Activated CD4-positive, alpha-beta T cell treated with anti-CD3 and anti-CD28 coated beads, Interleukin-2, amount 10 ng/mL, durations not matched to agents 7 days and 5 days (primary cell): ENCODE measurements around the gene DHRS9. TPM values are rescaled to one million over a fixed set of nuclear protein-coding genes. Genes with fewer than 3 reads are reported as not detected.
"Not testable (repeated sequence)": the region's sequence is repeated elsewhere in the genome, so short reads cannot be mapped to it uniquely, and the experiment has no call there.

Experiments
- CTCF ChIA-PET: fragments of 350-600 bp; sonication (Branson Sonifier 250); formaldehyde crosslinking; loops from one replicate; lab custom pipeline; 2021; ENCODE audit warnings: antibody characterized with exemption; lab: Charles Lee
- POLR2A ChIA-PET: fragments of 350-600 bp; sonication (Branson Sonifier 250); formaldehyde crosslinking; loops from one replicate; lab custom pipeline; 2021; ENCODE audit warnings: antibody characterized with exemption; lab: Charles Lee
- DNase-seq: peaks from one replicate; pipeline ENCODE4 v3.0.0-alpha.2; 2020
- H3K27ac Mint-ChIP-seq: one replicate; pipeline ENCODE4 v1.8.0; 2021; ENCODE audit warnings: mild to moderate bottlenecking, moderate library complexity, mixed read lengths
- H3K27me3 Mint-ChIP-seq: one replicate; pipeline ENCODE4 v1.8.0; 2021; ENCODE audit warnings: mixed read lengths
- H3K36me3 Mint-ChIP-seq: one replicate; pipeline ENCODE4 v1.8.0; 2021; ENCODE audit warnings: low read depth, mixed read lengths
- H3K4me1 Mint-ChIP-seq: one replicate; pipeline ENCODE4 v1.8.0; 2021; ENCODE audit warnings: mixed read lengths
- H3K4me3 Mint-ChIP-seq: one replicate; pipeline ENCODE4 v1.8.0; 2021; ENCODE audit warnings: mild to moderate bottlenecking, moderate library complexity, mixed read lengths
- H3K9me3 Mint-ChIP-seq: one replicate; pipeline ENCODE4 v1.8.0; 2021; ENCODE audit warnings: mixed read lengths
- total RNA-seq, 2 experiments: library from RNA; stranded (reverse); gene quantifications; one replicate each; pipeline ENCODE4 v1.2.3, GENCODE V29; 2021

The DHRS9 gene
- total RNA-seq, 2 experiments from 2014 or later: not detected

DNA sequence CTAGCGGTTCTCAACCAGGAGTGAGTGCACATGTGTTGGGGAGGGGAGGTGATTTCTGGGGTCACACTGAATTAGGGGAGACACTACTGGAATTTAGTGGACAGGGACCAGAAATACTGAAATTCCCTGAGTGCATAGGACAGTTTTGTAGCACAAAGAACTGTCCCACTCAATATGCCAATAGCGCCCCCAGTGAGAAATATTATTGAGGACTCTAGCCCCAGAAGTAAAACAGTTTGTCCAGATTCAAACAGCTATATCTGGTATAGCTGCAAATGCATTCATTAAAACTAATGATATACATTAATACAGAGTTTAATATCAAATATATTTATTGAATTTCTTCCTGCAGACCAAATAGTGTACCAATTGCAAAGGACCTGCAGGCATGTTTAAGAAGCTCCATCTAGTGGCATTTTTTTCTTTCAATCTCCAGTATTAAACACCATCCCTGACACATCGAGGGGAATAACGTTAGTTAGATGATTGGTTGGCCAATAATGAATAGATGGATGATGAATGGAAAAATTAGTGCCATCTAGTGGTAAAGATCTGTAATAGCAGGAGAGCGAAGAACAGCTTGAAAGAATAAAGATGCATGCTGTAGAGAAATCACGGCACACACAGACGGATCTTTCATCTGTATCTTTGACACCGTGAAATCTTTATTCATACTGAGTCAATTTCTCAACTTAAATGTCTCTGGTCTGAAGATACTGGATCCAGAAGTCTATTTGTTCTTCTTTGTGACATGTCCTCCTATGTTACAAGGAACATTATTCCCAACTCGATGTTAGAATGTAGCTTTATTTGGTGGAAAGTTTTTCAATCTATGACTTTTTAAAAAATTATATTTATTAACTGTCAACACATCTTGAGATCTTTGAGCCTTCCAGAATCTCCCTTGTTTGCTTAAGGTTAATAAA, 62.5 kb downstream of the DHRS9 start:
- Mint-ChIP-seq H3K4me3 (no peak overlapping the region), H3K4me1 (peaks cover 2% of the 10 kb centered on the region), H3K27ac (no peak overlapping the region), H3K27me3 (no peaks in the 10 kb centered on the region), H3K9me3 (no peaks in the 10 kb centered on the region), H3K36me3 (no peaks in the 10 kb centered on the region)
- POLR2A ChIA-PET: no interaction called here
- no peak for DNase-seq
- CTCF ChIA-PET: interaction anchor here (0.7 to 3.1 kb wide), 10 partner anchors 10 to 172 kb away, joined by 3 to 19 read pairs (median 4); no protein-coding TSS in a partner anchor

DNA sequence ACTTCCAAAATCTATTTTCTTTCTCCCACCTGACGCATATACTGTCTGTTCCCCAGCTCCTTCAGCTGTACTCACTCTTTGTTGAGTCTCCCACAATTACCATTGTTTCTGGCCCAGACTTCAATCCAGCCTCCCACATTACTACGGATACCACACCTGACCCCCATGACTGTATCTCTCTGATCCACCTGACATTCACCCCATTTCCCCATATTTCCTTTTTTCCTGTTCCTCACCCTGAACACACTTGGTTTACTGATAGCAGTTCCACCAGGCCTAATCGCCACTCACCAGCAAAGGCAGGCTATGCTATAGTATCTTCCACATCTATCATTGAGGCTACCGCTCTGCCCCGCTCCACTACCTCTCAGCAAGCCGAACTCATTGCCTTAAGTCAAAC, 64.9 kb downstream of the DHRS9 start:
- H3K4me1 Mint-ChIP-seq, H3K4me3 Mint-ChIP-seq, DNase-seq, H3K27me3 Mint-ChIP-seq, H3K36me3 Mint-ChIP-seq, H3K9me3 Mint-ChIP-seq, POLR2A ChIA-PET, CTCF ChIA-PET, H3K27ac Mint-ChIP-seq: not testable (repeated sequence)

DNA sequence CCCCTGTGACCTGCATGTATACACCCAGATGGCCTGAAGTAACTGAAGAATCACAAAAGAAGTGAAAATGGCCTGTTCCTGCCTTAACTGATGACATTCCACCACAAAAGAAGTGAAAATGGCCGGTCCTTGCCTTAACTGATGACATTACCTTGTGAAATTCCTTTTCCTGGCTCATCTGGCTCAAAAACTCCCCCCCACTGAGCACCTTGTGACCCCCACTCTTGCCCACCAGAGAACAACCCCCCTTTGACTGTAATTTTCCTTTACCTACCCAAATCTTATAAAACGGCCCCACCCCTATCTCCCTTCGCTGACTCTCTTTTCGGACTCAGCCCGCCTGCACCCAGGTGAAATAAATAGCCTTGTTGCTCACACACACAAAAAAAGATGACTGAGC, 67.1 kb downstream of the DHRS9 start:
- CTCF ChIA-PET, H3K9me3 Mint-ChIP-seq, H3K4me3 Mint-ChIP-seq, H3K27ac Mint-ChIP-seq, DNase-seq, H3K36me3 Mint-ChIP-seq, H3K4me1 Mint-ChIP-seq, POLR2A ChIA-PET, H3K27me3 Mint-ChIP-seq: not testable (repeated sequence)

DNA sequence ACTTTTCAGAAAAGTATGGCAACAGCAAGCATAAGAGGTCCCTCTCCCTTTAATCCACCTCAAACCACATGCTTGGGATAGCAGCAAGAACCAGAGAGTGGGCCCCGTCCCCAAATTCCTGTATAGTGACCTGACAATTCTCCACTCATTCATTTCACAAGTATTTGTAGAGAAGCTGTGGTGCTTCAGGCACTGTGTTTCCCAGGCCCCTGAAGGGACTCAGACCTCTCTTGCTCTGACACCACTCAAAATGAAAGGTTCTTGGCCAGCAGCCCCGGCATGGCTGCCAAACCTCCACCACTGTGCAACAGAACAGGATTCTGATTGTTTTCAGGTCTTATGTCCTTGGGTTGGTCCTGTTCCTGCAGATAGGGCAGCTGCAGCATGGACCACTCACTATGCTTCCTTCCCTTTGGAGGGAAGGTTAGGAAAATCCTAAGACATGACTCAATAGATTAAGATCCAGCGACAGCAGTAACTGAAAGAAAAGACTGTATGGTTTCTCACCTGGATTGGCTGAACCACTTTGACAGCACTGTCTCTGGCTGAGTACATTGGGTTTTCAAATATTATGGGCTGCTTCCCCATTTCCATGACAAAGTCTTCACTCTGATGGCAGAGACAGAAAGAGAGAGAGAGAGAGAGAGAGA, 67.6 kb downstream of the DHRS9 start:
- no peak overlapping the region for H3K27ac Mint-ChIP-seq

DNA sequence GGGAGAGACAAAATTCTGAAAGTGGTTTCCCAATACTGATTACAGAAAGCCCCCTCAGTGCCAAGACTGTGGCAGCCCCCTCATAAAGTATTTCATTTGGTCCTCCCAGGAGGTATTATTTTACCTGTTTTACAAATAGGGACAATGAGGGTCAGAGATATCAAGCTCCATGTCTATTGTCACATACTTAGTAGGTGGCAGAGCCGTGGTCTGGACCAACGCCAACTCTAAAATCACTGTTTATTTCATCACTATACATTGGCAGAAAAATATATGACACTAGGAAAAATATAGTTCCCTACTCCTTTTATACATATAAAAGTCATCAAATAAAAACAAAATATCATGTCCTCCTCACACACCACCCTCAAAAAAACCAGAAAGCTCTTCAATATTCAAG, 68.6 kb downstream of the DHRS9 start:
- Mint-ChIP-seq H3K9me3 (no peaks in the 10 kb centered on the region), H3K27me3 (no peaks in the 10 kb centered on the region), H3K4me3 (no peak overlapping the region), H3K4me1 (no peaks in the 10 kb centered on the region), H3K27ac (no peak overlapping the region), H3K36me3 (no peaks in the 10 kb centered on the region)
- DNase-seq: no peak
- CTCF ChIA-PET: interaction anchor here (3.9 kb wide), 1 partner anchor 27 kb away, joined by 18 read pairs; no protein-coding TSS in a partner anchor
- POLR2A ChIA-PET: no interaction called here

More for the DNA sequence above, 67.6 kb downstream of the DHRS9 start:
- H3K27me3 Mint-ChIP-seq: no peaks in the 10 kb centered on the region
- ChIA-PET CTCF (no interaction called here), POLR2A (no interaction called here)
- no peaks in the 10 kb centered on the region for H3K9me3 Mint-ChIP-seq
- no peaks in the 10 kb centered on the region for H3K36me3 Mint-ChIP-seq
- H3K4me3 Mint-ChIP-seq: no peak overlapping the region
- no peaks in the 10 kb centered on the region for H3K4me1 Mint-ChIP-seq
- DNase-seq: no peak

DNA sequence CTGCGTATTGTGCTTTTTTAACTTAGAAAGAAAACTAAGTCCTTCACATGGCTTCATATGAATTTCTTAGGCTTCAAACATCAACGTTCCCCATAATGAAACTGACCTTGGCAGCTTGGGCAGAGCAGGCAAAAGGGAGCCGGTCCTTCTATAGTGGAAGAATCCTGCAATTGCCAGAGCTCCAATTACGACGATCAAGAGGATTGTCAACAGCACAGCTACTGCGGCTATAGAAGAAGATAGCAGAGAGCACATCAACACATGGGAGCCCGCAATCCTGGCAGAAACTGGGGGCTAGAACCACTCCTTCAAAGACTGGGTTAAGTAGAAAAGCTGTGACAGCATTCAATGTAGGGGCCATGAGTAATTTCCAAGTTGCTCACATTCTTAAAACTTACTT, 69.8 kb downstream of the DHRS9 start:
- Mint-ChIP-seq H3K36me3 (no peaks in the 10 kb centered on the region), H3K27ac (no peak overlapping the region), H3K9me3 (no peaks in the 10 kb centered on the region), H3K4me3 (no peak overlapping the region), H3K4me1 (no peaks in the 10 kb centered on the region), H3K27me3 (no peaks in the 10 kb centered on the region)
- ChIA-PET POLR2A (no interaction called here), CTCF (interaction anchor here (1.6 to 3.9 kb wide), 4 partner anchors 14 to 29 kb away, joined by 3 to 18 read pairs (median 3); no protein-coding TSS in a partner anchor)
- no peak for DNase-seq

DNA sequence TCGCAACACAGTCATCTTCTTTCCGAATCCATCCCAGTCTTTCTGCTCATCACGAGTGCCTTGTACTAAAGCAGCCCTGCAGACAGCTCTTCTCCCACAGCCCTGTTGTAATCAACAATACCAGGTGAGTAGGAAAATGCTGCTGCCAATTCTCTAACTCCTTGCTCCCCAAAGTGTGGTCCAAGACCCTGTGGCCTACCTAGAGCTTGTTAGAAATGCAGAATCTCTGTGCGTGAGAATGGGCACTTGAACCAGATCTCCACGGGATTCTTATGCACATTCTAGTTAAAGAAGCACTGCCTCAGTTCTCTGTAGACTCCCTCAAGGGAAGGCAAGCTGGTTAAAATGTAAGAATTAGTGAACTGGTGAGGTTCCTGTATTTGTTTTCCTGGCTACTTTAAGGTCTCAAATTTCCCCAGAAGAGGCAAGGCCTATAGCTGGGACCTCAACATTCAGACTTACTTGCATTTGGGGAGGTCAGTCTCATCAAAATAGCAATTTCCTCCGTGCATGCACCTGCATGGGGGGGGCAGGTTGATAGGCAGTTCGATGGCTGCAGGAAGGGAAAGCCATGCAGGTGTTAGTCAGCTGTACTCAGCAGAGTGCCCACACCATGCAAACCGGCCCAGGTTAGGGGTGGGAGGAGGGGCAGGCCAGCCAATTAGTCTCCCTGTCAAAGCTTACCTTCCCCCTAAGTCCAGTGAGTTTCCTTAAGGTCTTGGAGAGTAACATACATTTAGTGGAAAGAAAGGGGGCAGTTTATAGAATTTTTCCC, 70.8 kb downstream of the DHRS9 start:
- H3K4me1 Mint-ChIP-seq: no peaks in the 10 kb centered on the region
- H3K9me3 Mint-ChIP-seq: no peaks in the 10 kb centered on the region
- DNase-seq: no peak
- POLR2A ChIA-PET: no interaction called here
- no peaks in the 10 kb centered on the region for H3K27me3 Mint-ChIP-seq
- CTCF ChIA-PET: interaction anchor here (1.2 to 3.9 kb wide), 6 partner anchors 15 to 182 kb away, joined by 3 to 18 read pairs (median 3); no protein-coding TSS in a partner anchor
- H3K4me3 Mint-ChIP-seq: no peak overlapping the region
- no peaks in the 10 kb centered on the region for H3K36me3 Mint-ChIP-seq
- H3K27ac Mint-ChIP-seq: no peak overlapping the region

DNA sequence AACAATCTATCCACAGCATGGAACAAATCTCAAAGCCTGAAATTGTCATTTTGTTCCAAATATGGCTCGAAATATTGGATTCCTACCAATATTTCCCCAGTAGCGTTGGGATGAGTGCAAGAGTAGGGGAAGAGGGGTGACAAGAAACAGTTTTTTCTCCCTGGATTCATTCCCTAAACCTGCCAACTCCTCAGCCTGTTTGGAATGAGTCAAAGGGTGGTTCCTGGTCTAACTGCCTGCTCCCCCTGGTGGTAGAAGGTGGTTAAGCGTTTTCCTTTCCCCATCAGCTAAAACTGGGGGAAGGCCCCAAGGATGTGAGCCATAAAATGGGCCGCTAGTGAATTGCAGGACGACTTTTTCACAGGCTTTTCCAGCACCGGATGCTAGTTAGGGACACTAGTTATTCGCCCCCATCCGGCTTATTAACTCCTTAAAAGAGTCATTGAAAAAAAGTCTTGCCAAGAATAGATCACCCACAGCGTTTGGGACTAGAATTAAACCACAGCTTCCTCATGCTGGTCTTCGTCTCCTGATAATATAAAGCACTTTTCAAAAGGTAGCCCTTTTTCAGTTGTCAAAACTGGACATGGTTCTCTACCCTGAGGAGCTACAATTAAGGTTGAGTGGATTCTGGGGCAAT, 72.5 kb downstream of the DHRS9 start:
- no peaks in the 10 kb centered on the region for H3K27me3 Mint-ChIP-seq
- no peaks in the 10 kb centered on the region for H3K36me3 Mint-ChIP-seq
- POLR2A ChIA-PET: no interaction called here
- CTCF ChIA-PET: interaction anchor here (0.8 to 2.9 kb wide), 7 partner anchors 10 to 184 kb away, joined by 3 to 17 read pairs (median 6); no protein-coding TSS in a partner anchor
- H3K4me3 Mint-ChIP-seq: no peak overlapping the region
- no peaks in the 10 kb centered on the region for H3K4me1 Mint-ChIP-seq
- DNase-seq: peak; percentile 68
- H3K27ac Mint-ChIP-seq: no peak overlapping the region
- no peaks in the 10 kb centered on the region for H3K9me3 Mint-ChIP-seq

DNA sequence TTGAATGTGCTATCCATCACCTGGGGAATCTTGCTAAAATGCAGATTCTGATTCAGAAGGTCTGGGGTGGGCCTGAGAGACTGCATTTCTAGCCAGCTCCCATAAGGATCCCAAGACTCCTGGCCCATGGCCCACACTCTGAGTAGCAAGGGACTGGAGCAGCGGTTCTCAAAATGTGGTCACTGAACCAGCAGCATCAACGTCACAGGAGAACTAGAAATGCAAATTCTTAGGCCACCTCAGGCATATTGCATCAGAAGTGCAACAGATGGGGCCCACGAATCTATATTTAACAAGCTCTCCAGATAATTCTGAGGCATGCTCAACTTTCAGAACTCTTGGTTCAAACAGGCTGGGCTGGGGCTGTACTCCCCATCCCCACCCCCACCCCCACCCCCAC, 74.6 kb downstream of the DHRS9 start:
- no peak overlapping the region for H3K4me3 Mint-ChIP-seq
- H3K27me3 Mint-ChIP-seq: no peaks in the 10 kb centered on the region
- no peaks in the 10 kb centered on the region for H3K4me1 Mint-ChIP-seq
- ChIA-PET CTCF (interaction anchor here (0.7 to 2.9 kb wide), 3 partner anchors 12 to 499 kb away, joined by 3 to 17 read pairs (median 3); no protein-coding TSS in a partner anchor), POLR2A (no interaction called here)
- DNase-seq: no peak
- H3K36me3 Mint-ChIP-seq: no peaks in the 10 kb centered on the region
- H3K27ac Mint-ChIP-seq: no peak overlapping the region
- H3K9me3 Mint-ChIP-seq: no peaks in the 10 kb centered on the region

Other genes with a start within 250 kb of the DHRS9 start
- gene SPC25, start 179.1 kb upstream of the DHRS9 start, total RNA-seq: 10 to 100 TPM; 51.6 to 52.2 TPM
- not detected for gene G6PC2, start 168.3 kb upstream of the DHRS9 start, total RNA-seq
- gene ABCB11, start 38.2 kb upstream of the DHRS9 start, total RNA-seq: under 1 TPM in 1 of 2 experiments, not detected in 1; 0.20 TPM